NCI-H146 (cell line): ENCODE data around the gene CASZ1.

ENCODE experiments used
- DNase-seq: peaks from one replicate; lab custom pipeline; 2025; lab: John Stamatoyannopoulos, UW

CASZ1 gene

DNA sequence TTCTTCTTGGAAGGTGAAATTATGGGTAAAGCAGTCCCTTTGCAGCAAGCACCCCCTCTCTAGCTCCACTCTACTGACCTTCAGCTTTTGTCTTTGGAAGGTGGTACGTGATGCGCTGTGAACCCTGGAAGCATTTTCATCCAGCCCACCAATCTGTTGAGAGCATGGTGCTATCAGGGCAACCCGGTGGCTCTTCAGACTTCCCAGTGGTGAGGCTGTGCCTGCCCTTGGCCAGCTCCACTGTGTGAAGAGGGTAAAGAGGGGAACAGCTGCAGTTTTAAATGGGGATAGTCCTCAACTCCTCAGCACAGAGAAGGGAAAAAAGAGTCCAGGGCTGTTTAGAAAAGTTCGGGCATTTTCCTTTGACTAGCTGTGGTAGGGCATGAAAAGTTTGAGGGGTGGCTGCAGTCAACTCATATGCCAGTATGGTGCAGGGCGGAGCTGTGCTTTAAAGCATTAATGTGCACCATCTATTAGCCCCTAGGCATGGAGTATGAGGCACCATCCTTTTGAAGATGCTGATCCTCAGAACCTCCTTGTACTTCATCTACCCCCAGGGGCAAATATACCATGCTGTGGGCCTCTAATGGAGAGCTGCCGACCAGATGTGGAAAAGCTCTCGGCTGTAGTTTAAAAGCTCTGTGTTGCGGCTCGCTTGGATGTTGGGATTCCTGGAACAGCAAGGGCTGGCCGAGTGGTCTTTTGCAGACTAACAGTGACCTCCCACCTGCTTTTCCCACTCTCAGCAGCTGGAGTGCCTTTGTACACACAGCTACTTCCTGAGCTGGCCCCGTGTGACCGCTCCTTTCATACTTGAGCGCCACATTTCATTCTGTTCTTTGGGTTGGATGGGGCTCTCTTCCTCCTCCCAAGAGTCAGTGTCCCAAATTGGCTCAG lies 198.7 kb downstream of the CASZ1 start:
- DNase-seq: no peak

DNA sequence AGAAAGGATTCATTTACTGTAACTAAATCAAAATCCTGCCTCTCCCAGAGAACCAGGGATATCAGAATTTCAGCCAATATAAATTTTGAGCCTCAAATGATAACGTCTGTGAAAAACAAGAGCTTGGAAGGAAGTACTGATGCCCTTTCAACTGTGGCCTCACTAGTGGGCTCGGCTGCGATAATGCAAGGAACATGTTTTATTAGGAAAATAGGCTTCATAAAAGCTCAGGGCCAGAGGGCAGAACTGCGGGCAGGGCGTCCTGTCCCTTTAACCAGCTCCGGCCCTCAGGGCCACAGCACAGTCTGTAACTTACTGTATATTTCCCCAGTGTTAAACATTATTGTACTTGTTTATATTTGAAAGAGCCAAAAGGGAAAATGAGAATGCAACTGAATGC lies 199.7 kb downstream of the CASZ1 start:
- DNase-seq: no peak

DNA sequence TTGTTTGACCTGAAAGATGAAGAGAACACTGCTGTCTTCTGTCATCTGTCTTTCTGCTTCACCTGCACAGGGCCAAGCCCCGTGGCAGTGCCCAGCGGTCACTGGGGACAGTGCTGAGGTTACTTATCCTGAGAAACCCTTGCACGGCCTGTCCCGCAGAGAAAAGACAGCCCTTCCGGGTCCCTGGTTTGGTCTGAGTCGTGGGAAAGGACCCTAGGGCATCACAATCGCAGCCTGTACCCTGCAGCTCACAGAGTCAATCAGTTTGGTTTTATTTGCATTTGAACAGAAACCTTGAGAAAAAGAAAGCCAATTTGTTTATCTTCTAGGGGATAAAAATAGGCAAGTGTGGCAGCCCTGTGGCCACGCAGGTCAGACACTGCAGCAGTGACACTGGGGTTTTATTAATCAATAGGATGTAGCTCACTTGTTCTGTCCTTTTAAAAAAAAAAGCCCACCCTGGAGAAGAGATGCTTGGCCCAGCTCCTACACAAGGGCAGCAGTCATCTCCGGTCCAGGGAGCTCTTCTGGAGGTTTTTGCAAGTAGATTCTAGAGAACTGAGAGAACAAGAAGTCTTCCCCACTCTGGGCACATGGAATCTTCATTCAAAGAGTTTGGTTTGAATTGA lies 201.7 kb downstream of the CASZ1 start:
- no peak for DNase-seq

DNA sequence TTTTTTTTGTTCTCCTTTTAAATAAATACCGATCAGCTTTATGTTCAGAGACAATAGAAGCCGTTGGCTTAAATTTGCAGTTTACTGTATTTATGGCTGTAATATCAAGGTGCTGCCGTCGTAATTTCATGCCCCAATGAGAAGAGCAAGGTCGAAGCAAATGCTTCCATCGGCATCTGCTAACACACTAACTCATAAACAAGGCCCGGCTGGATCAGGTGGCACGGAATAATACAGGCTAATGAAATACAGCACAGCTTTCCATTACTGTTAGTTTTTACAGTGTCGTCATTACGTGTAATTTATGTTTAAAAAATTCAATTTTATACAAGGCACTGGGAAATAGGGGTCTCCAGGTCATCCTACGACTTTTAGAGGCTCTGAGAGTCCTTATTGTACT lies 202.7 kb downstream of the CASZ1 start:
- DNase-seq: no peak

DNA sequence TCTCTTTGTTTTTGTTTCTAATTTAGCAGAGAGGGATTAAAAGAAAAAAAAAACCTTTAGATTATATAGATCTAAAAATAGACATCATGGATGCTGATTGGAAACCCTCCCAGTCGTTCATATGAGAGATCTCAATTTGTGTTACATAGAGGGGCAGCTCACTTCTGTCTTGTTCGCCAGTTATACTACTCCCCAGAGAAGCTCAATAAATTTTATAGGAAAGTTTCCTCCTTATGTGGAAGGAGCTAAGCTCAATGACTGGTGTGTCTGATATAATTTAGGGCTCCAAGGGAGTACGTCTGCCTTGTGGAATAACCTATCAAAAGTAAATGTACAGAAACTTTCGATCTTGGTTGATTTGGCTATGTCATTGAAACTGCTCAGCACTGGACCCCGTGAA lies 204.1 kb downstream of the CASZ1 start:
- DNase-seq: no peak

DNA sequence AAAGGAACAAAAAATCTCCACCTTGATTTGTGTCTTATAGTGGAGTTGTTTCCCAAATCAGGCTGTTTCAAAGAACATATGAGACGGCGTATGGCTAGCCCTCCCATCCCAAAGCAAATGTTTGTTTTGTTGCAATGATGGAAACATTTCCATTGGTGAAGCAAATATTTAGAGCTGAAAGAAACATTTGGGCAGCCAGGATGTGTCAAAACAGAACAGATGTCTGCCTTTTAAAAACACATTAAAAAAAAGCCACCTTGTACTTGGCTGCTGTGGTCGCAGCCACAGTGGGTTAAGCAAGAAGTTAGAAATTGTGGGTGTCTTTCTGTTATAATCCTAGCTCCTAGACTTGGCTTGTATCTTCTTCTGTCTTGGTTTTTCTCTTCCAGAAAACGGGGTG lies 205.4 kb downstream of the CASZ1 start:
- DNase-seq: no peak

DNA sequence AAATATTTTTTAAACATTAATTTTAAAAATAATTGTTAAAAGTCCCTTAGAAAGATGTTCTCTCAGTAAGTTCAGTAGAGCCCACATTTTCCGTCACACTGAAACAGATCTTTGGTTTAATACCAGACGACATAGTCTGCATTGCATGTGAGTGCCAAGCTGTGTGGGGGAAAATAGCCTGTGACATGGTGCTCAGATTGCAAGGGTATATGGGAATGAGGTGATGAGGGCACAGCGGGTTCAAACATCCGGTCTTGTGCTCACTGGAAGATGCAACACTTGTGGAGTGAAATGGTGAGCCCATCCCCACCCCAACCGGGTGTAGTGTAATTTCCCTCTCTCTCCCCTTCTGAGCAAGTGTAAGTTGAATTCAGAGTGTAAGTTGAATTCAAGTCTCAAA lies 207.4 kb downstream of the CASZ1 start:
- DNase-seq: no peak

DNA sequence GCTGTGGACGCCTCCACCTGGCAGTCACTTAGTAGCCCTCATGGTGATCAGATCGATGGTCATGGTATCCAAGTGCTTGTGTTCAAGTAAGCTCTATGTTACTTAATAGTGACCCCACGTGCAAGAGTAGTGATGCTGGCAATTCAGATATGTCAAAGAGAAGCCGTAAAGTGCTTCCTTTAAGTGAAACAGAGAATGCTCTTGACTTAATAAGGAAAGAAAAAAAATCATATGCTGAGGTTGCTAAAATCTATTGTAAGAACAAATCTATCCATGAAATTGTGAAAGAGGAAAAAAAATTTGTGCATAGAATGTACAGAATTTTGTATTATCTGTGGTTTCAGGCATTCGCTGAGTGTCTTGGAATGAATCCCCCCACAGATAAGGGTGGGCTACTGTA lies 207.8 kb downstream of the CASZ1 start:
- no peak for DNase-seq
